Effector memory CD4-positive, alpha-beta T cell (primary cell): ENCODE data around the gene ZMAT5.

ENCODE experiments used
- DNase-seq, 3 donors: peaks; one replicate each; pipeline ENCODE4 v3.0.0-alpha.2; 2020
- H3K27ac ChIP-seq: 2 replicates; pipeline ENCODE4 v1.7.0; 2013; ENCODE audit warnings: mild to moderate bottlenecking, low read length, moderate library complexity; ENCODE audit not compliant: insufficient read depth, poor library complexity, severe bottlenecking
- H3K27me3 ChIP-seq: replicated peaks from 2 replicates; pipeline ENCODE4 v1.7.0; 2013; ENCODE audit warnings: mild to moderate bottlenecking, low read length; ENCODE audit not compliant: insufficient read depth, control insufficient read depth, poor library complexity, severe bottlenecking
- H3K36me3 ChIP-seq: 2 replicates; pipeline ENCODE4 v1.7.0; 2013; ENCODE audit warnings: mild to moderate bottlenecking, low read length, moderate library complexity; ENCODE audit not compliant: control insufficient read depth, insufficient read depth
- H3K4me1 ChIP-seq: 2 replicates; pipeline ENCODE4 v1.7.0; 2013; ENCODE audit warnings: low read length, mild to moderate bottlenecking; ENCODE audit not compliant: control insufficient read depth, insufficient read depth, poor library complexity, severe bottlenecking
- H3K4me3 ChIP-seq: 2 replicates; pipeline ENCODE4 v1.7.0; 2013; ENCODE audit warnings: low read length, low read depth, mild to moderate bottlenecking; ENCODE audit not compliant: insufficient read depth, poor library complexity, severe bottlenecking
- H3K9me3 ChIP-seq: 2 replicates; pipeline ENCODE4 v1.7.0; 2013; ENCODE audit warnings: mild to moderate bottlenecking, low read length, moderate library complexity; ENCODE audit not compliant: control insufficient read depth

The ZMAT5 gene

GRCh38 chr22:29702000-29702930 is 64.5 kb downstream of the ZMAT5 start:
- no peak for DNase-seq
- Histone ChIP-seq H3K27ac (no peak overlapping the region), H3K27me3 (no peaks in the 10 kb centered on the region), H3K4me1 (peaks cover 6% of the 10 kb centered on the region), H3K9me3 (no peaks in the 10 kb centered on the region), H3K4me3 (no peak overlapping the region), H3K36me3 (no peaks in the 10 kb centered on the region)

GRCh38 chr22:29701155-29701999 is 65.4 kb downstream of the ZMAT5 start:
- no peak overlapping the region for H3K27ac ChIP-seq
- no peak overlapping the region for H3K4me3 ChIP-seq
- no peak for DNase-seq
- no peaks in the 10 kb centered on the region for H3K27me3 ChIP-seq
- H3K9me3 ChIP-seq, result no peaks in the 10 kb centered on the region
- peaks cover 6% of the 10 kb centered on the region for H3K4me1 ChIP-seq
- H3K36me3 ChIP-seq, result peaks cover 2% of the 10 kb centered on the region

GRCh38 chr22:29700900-29701154 is 66.0 kb downstream of the ZMAT5 start:
- no peaks in the 10 kb centered on the region for H3K27me3 ChIP-seq

GRCh38 chr22:29700206-29700899 is 66.5 kb downstream of the ZMAT5 start:
- Histone ChIP-seq H3K9me3 (no peaks in the 10 kb centered on the region), H3K4me1 (peaks cover 6% of the 10 kb centered on the region), H3K27ac (no peak overlapping the region), H3K36me3 (peaks cover 12% of the 10 kb centered on the region), H3K27me3 (no peaks in the 10 kb centered on the region), H3K4me3 (no peak overlapping the region)
- no peak for DNase-seq

More at GRCh38 chr22:29700900-29701154, 66.0 kb downstream of the ZMAT5 start:
- H3K36me3 ChIP-seq, result peaks cover 7% of the 10 kb centered on the region
- no peak overlapping the region for H3K27ac ChIP-seq
- peaks cover 6% of the 10 kb centered on the region for H3K4me1 ChIP-seq
- no peak overlapping the region for H3K4me3 ChIP-seq
- H3K9me3 ChIP-seq, result no peaks in the 10 kb centered on the region
- DNase-seq, result no peak

GRCh38 chr22:29697853-29698598 is 68.8 kb downstream of the ZMAT5 start:
- no peak for DNase-seq
- Histone ChIP-seq H3K36me3 (peaks cover 33% of the 10 kb centered on the region), H3K27me3 (no peaks in the 10 kb centered on the region), H3K27ac (no peak overlapping the region), H3K4me3 (no peak overlapping the region), H3K4me1 (peaks cover 6% of the 10 kb centered on the region), H3K9me3 (no peaks in the 10 kb centered on the region)

- no peak for DNase-seq
- no peaks in the 10 kb centered on the region for H3K9me3 ChIP-seq
- H3K27ac ChIP-seq, result no peak overlapping the region
- H3K4me1 ChIP-seq, result no peaks in the 10 kb centered on the region
- no peaks in the 10 kb centered on the region for H3K27me3 ChIP-seq
- peaks cover 48% of the 10 kb centered on the region for H3K36me3 ChIP-seq
- H3K4me3 ChIP-seq, result no peak overlapping the region
Observed at GRCh38 chr22:29695129-29695926, 71.5 kb downstream of the ZMAT5 start.

GRCh38 chr22:29693671-29694070 is 73.1 kb downstream of the ZMAT5 start:
- H3K27ac ChIP-seq, result no peak overlapping the region
- H3K4me1 ChIP-seq, result no peaks in the 10 kb centered on the region
- H3K27me3 ChIP-seq, result no peaks in the 10 kb centered on the region
- H3K4me3 ChIP-seq, result no peak overlapping the region
- no peak for DNase-seq
- peaks cover 53% of the 10 kb centered on the region for H3K36me3 ChIP-seq
- no peaks in the 10 kb centered on the region for H3K9me3 ChIP-seq

GRCh38 chr22:29693161-29693560 is 73.6 kb downstream of the ZMAT5 start:
- H3K27ac ChIP-seq, result no peak overlapping the region
- DNase-seq, result no peak
- peaks cover 53% of the 10 kb centered on the region for H3K36me3 ChIP-seq
- no peak overlapping the region for H3K4me3 ChIP-seq
- no peaks in the 10 kb centered on the region for H3K4me1 ChIP-seq
- H3K9me3 ChIP-seq, result no peaks in the 10 kb centered on the region
- no peaks in the 10 kb centered on the region for H3K27me3 ChIP-seq

- Histone ChIP-seq H3K4me1 (no peaks in the 10 kb centered on the region), H3K9me3 (no peaks in the 10 kb centered on the region), H3K27ac (no peak overlapping the region), H3K27me3 (no peaks in the 10 kb centered on the region), H3K4me3 (no peak overlapping the region), H3K36me3 (peaks cover 53% of the 10 kb centered on the region)
- DNase-seq, result no peak
Observed at GRCh38 chr22:29692327-29692640, 74.5 kb downstream of the ZMAT5 start.
